Trophoblast cell (in vitro differentiated cells and primary cell): Measurements from ENCODE around the gene HINT2.
A peak's percentile ranks its signal among the peaks of the same experiment; 100 is the strongest.

Source experiments
- DNase-seq, 2 donors: peaks; one replicate each; pipeline ENCODE4 v3.0.0-alpha.2; 2016
- H2AFZ ChIP-seq: 2 replicates; pipeline ENCODE4 v1.6.1; 2013; ENCODE audit warnings: low read length, moderate library complexity, mild to moderate bottlenecking; ENCODE audit not compliant: insufficient read depth, poor library complexity
- H2AK5ac ChIP-seq: 2 replicates; pipeline ENCODE4 v1.6.1; 2013; ENCODE audit warnings: mild to moderate bottlenecking, low read length
- H2BK120ac ChIP-seq: 2 replicates; pipeline ENCODE4 v1.6.1; 2013; ENCODE audit warnings: low read length, mild to moderate bottlenecking, moderate library complexity; ENCODE audit not compliant: insufficient read depth, poor library complexity
- H2BK12ac ChIP-seq: 2 replicates; pipeline ENCODE4 v1.6.1; 2013; ENCODE audit warnings: mild to moderate bottlenecking, low read length, moderate library complexity
- H2BK5ac ChIP-seq: 2 replicates; pipeline ENCODE4 v1.6.1; 2013; ENCODE audit warnings: low read length, low read depth, moderate library complexity, mild to moderate bottlenecking; ENCODE audit not compliant: poor library complexity
- H3K14ac ChIP-seq: 2 replicates; pipeline ENCODE4 v1.6.1; 2013; ENCODE audit warnings: mild to moderate bottlenecking, low read length
- H3K18ac ChIP-seq: 2 replicates; pipeline ENCODE4 v1.6.1; 2013; ENCODE audit warnings: mild to moderate bottlenecking, low read length
- H3K23ac ChIP-seq: 2 replicates; pipeline ENCODE4 v1.6.1; 2013; ENCODE audit warnings: low read length
- H3K27ac ChIP-seq: 2 replicates; pipeline ENCODE4 v1.5.1; 2013; ENCODE audit warnings: low read depth, mild to moderate bottlenecking, inconsistent platforms, low read length, moderate library complexity
- H3K27me3 ChIP-seq: 2 replicates; pipeline ENCODE4 v1.6.1; 2013; ENCODE audit warnings: inconsistent platforms, mild to moderate bottlenecking, low read length, moderate library complexity; ENCODE audit not compliant: insufficient read depth
- H3K36me3 ChIP-seq, 2 experiments: 1 replicate in 1 of 2; 2 replicates in 1 of 2; pipeline ENCODE4 v1.6.1; 2013; ENCODE audit warnings: low read length in 2 of 2, mild to moderate bottlenecking in 2 of 2, moderate library complexity in 1 of 2; ENCODE audit not compliant: insufficient read depth in 2 of 2, control insufficient read depth in 1 of 2
- H3K4ac ChIP-seq: 2 replicates; pipeline ENCODE4 v1.6.1; 2013; ENCODE audit warnings: low read depth, mild to moderate bottlenecking, low read length, moderate library complexity
- H3K4me1 ChIP-seq, 2 experiments: 1 replicate in 1 of 2; 2 replicates in 1 of 2; pipeline ENCODE4 v1.6.1; 2013; ENCODE audit warnings: low read length in 2 of 2, mild to moderate bottlenecking in 2 of 2, moderate library complexity in 1 of 2; ENCODE audit not compliant: insufficient read depth in 2 of 2, control insufficient read depth in 1 of 2
- H3K4me2 ChIP-seq: 2 replicates; pipeline ENCODE4 v1.6.1; 2013; ENCODE audit warnings: inconsistent platforms, mild to moderate bottlenecking, low read length, moderate library complexity
- H3K4me3 ChIP-seq: 2 replicates; pipeline ENCODE4 v1.5.1; 2013; ENCODE audit warnings: mild to moderate bottlenecking, low read depth, low read length, inconsistent platforms
- H3K79me1 ChIP-seq: one replicate; pipeline ENCODE4 v1.6.1; 2013; ENCODE audit warnings: low read length
- H3K79me2 ChIP-seq: 2 replicates; pipeline ENCODE4 v1.6.1; 2013; ENCODE audit warnings: low read length, mild to moderate bottlenecking; ENCODE audit not compliant: control insufficient read depth, insufficient read depth, poor library complexity
- H3K9ac ChIP-seq: 2 replicates; pipeline ENCODE4 v1.6.1; 2013; ENCODE audit warnings: mild to moderate bottlenecking, low read length
- H3K9me3 ChIP-seq: 2 replicates; pipeline ENCODE4 v1.6.1; 2013; ENCODE audit warnings: low read depth, mild to moderate bottlenecking, control low read depth, inconsistent platforms, low read length; ENCODE audit not compliant: insufficient read depth
- H4K12ac ChIP-seq: 2 replicates; pipeline ENCODE4 v1.6.1; 2013; ENCODE audit warnings: low read depth, mild to moderate bottlenecking, low read length, moderate library complexity
- H4K8ac ChIP-seq: 2 replicates; pipeline ENCODE4 v1.6.1; 2013; ENCODE audit warnings: low read depth, mild to moderate bottlenecking, low read length, moderate library complexity
- H4K91ac ChIP-seq: one replicate; pipeline ENCODE4 v1.6.1; 2013; ENCODE audit warnings: low read depth, mild to moderate bottlenecking, low read length, moderate library complexity
- WGBS: extraction: QIAGEN DNeasy Blood & Tissue Kit; methylation state at CpG from one replicate; pipeline ENCODE4 v1.1.7; 2013; ENCODE audit warnings: missing lambda C conversion rate; ENCODE audit not compliant: insufficient read length, insufficient coverage; ENCODE audit errors: extremely low coverage; 5-methylcytosine and 5-hydroxymethylcytosine counted together

HINT2 gene

GRCh38 chr9:35820076-35820475 is 5.2 kb upstream of the HINT2 start:
- Histone ChIP-seq H3K4ac (no peak overlapping the region), H3K14ac (no peak overlapping the region), H2AK5ac (no peak overlapping the region), H3K4me2 (no peak overlapping the region), H3K9ac (no peak overlapping the region), H3K27me3 (no peaks in the 10 kb centered on the region), H3K79me1 (peaks cover 2% of the 10 kb centered on the region), H3K18ac (no peak overlapping the region), H3K4me1 (no peaks in the 10 kb centered on the region), H2BK120ac (no peak overlapping the region), H3K23ac (no peak overlapping the region), H4K91ac (no peak overlapping the region), H2BK5ac (no peak overlapping the region), H3K79me2 (no peaks in the 10 kb centered on the region), H3K4me3 (no peak overlapping the region), H4K8ac (no peak overlapping the region), H3K27ac (no peak overlapping the region), H2AFZ (no peak overlapping the region), H2BK12ac (no peak overlapping the region), H4K12ac (no peak overlapping the region), H3K36me3 (no peaks in the 10 kb centered on the region), H3K9me3 (no peaks in the 10 kb centered on the region)
- no peak for DNase-seq

DNA sequence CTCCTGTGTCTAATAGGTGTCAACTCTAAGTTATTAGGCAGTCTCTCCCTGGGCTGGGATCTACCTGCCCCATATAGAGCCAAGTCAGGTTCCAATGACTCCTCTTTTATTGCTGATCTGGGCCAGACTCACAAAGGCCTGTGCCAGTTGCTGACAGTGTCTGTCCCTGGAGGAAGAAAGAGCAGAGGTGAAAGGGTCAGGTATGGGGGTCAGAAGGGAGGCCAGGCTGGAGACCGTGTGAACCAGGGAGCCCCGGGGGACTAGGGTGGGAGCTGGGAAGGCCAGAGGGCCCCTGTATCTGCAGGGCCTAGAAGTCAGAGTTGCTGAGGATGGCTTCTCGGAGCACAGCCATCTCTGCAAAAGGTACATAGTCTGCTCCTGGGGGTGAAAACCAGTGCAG is 3.5 kb upstream of the HINT2 start:
- Histone ChIP-seq H3K9me3 (no peaks in the 10 kb centered on the region), H3K79me1 (peaks cover 6% of the 10 kb centered on the region), H2BK12ac (no peak overlapping the region), H3K4me1 (peaks cover 5% of the 10 kb centered on the region in 2 experiments), H3K79me2 (peaks cover 3% of the 10 kb centered on the region), H3K18ac (no peak overlapping the region), H3K4ac (no peak overlapping the region), H2BK5ac (no peak overlapping the region), H3K4me3 (no peak overlapping the region), H3K14ac (no peak overlapping the region), H3K23ac (no peak overlapping the region), H4K8ac (no peak overlapping the region), H3K36me3 (no peaks in the 10 kb centered on the region), H3K4me2 (no peak overlapping the region), H2BK120ac (no peak overlapping the region), H2AFZ (no peak overlapping the region), H3K27me3 (no peaks in the 10 kb centered on the region), H2AK5ac (no peak overlapping the region), H4K91ac (no peak overlapping the region), H4K12ac (no peak overlapping the region), H3K9ac (no peak overlapping the region), H3K27ac (no peak overlapping the region)
- no peak for DNase-seq
- WGBS, result no CpG with 5 or more reads among the region's 3 CpGs

- H2AFZ ChIP-seq, result no peak overlapping the region
- no peak overlapping the region for H3K4me2 ChIP-seq
- no peak overlapping the region for H2BK12ac ChIP-seq
- no peaks in the 10 kb centered on the region for H3K9me3 ChIP-seq
- WGBS, result no CpG with 5 or more reads among the region's 1 CpG
- H3K4me3 ChIP-seq, result no peak overlapping the region
- H3K27me3 ChIP-seq, result no peaks in the 10 kb centered on the region
- no peak overlapping the region for H4K91ac ChIP-seq
- H2BK120ac ChIP-seq, result no peak overlapping the region
- no peak overlapping the region for H2AK5ac ChIP-seq
- H3K9ac ChIP-seq, result no peak overlapping the region
- H2BK5ac ChIP-seq, result no peak overlapping the region
- no peak overlapping the region for H3K18ac ChIP-seq
- no peak overlapping the region for H3K4ac ChIP-seq
- H3K79me1 ChIP-seq, result peaks cover 8% of the 10 kb centered on the region
- peaks cover 3% of the 10 kb centered on the region for H3K79me2 ChIP-seq
- H3K14ac ChIP-seq, result no peak overlapping the region
- H3K4me1 ChIP-seq, result peaks cover 8 to 11% of the 10 kb centered on the region in 2 experiments
- H3K27ac ChIP-seq, result no peak overlapping the region
- no peak overlapping the region for H4K8ac ChIP-seq
- DNase-seq, result peak in 1 of 2 donors; percentile 18
- H3K36me3 ChIP-seq, result no peaks in the 10 kb centered on the region
- H3K23ac ChIP-seq, result no peak overlapping the region
- H4K12ac ChIP-seq, result no peak overlapping the region
Observed at GRCh38 chr9:35816708-35817107, 1.9 kb upstream of the HINT2 start.

DNA sequence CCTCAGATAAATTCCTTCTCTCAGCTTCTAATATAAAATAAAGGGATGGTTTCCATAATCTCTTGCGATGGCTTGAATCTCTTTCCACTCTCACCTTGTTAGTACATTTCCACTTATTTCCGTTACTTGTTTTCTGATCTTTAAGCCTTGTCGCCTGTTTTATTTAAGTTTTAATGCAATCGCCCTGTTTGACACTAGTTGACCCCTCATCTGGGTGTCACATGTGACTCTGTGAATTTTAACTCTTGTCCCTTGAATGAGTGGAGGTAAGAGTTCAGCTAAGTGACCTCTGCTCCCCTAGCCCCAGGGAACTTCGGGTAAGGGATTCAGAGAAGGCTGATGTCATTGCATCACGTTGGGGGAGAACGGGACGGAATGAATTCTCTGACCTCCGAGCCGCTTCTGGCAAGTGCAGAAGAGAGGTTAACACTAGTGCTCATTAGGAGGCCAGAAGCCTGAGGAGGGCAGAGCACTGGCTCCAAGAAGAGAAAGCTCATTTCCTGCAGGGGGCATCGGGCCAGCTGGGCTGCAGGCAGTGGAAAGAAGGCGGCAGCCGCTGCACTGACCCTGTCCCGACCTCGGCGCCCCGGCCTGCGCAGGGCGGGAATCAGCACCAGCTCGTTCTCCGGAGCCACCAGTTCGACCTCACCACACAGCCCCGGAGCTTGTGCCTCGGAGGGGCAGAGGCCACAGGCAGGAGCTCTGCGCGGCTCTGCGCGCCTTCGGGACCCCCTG is 569 bp downstream of the HINT2 start:
- Histone ChIP-seq H3K79me2 (peaks cover 3% of the 10 kb centered on the region), H2BK5ac (peak overlapping the region; percentile 81)

More for the DNA sequence above, 569 bp downstream of the HINT2 start:
- no peaks in the 10 kb centered on the region for H3K27me3 ChIP-seq
- peak overlapping the region; percentile 92 for H4K91ac ChIP-seq
- peak overlapping the region; percentile 94 for H3K4me3 ChIP-seq
- peaks cover 8% of the 10 kb centered on the region for H3K79me1 ChIP-seq
- DNase-seq, result peak; percentile 52 to 72
- peak overlapping the region; percentile 83 for H3K14ac ChIP-seq
- peak overlapping the region; percentile 57 for H2AFZ ChIP-seq
- peak overlapping the region; percentile 83 for H3K18ac ChIP-seq
- H3K4ac ChIP-seq, result peak overlapping the region; percentile 42
- H2AK5ac ChIP-seq, result peak overlapping the region; percentile 21
- H3K9ac ChIP-seq, result peak overlapping the region; percentile 85
- H4K12ac ChIP-seq, result peak overlapping the region; percentile 79
- H4K8ac ChIP-seq, result peak overlapping the region; percentile 89
- H3K4me2 ChIP-seq, result peak overlapping the region; percentile 75
- H2BK120ac ChIP-seq, result peak overlapping the region; percentile 39
- peaks cover 8 to 12% of the 10 kb centered on the region in 2 experiments for H3K4me1 ChIP-seq
- H2BK12ac ChIP-seq, result no peak overlapping the region
- no CpG with 5 or more reads among the region's 29 CpGs for WGBS
- H3K36me3 ChIP-seq, result no peaks in the 10 kb centered on the region
- H3K9me3 ChIP-seq, result no peaks in the 10 kb centered on the region
- no peak overlapping the region for H3K23ac ChIP-seq
- H3K27ac ChIP-seq, result peak overlapping the region; percentile 85
